Tibial artery (tissue), 4 donors: ENCODE data around the gene NXPH2.

Source experiments
- DNase-seq, 2 donors: peaks; one replicate each; pipeline ENCODE4 v3.0.0-alpha.2; 2019
- H3K27ac ChIP-seq, 2 donors: fragments of 200-600 bp; sonication (generic) in 1 of 2; 1 replicate in 1 of 2; 2 replicates in 1 of 2; pipeline ENCODE4 v1.5.1; 2018 to 2019; ENCODE audit warnings: mild to moderate bottlenecking in 1 of 2
- H3K27me3 ChIP-seq, 2 donors: fragments of 200-600 bp; sonication (generic) in 1 of 2; one replicate each; pipeline versions ENCODE4 v1.5.1 to v1.6.0; 2016 to 2019
- H3K36me3 ChIP-seq, 3 donors: fragments of 200-600 bp; sonication (generic) in 2 of 3; one replicate each; pipeline ENCODE4 v1.5.1; 2016 to 2019; ENCODE audit warnings: mild to moderate bottlenecking in 2 of 3
- H3K4me1 ChIP-seq, 4 donors: fragments of 200-600 bp; sonication (generic) in 2 of 4; 1 replicate in 3 of 4; 2 replicates in 1 of 4; pipeline ENCODE4 v1.5.1; 2016 to 2019
- H3K4me3 ChIP-seq, 2 donors: fragments of 200-600 bp; sonication (generic) in 1 of 2; 1 replicate in 1 of 2; 2 replicates in 1 of 2; pipeline ENCODE4 v1.5.1; 2018 to 2019; ENCODE audit warnings: mild to moderate bottlenecking in 2 of 2
- H3K9me3 ChIP-seq, 3 donors: fragments of 200-600 bp; sonication (generic) in 1 of 3; one replicate each; pipeline ENCODE4 v1.5.1; 2016 to 2019
- intact Hi-C: fragments of 100-400 bp; cut with DNase I; formaldehyde crosslinking; loops from one replicate; pipeline ENCODE4 v1.15.0; 2023; ENCODE audit warnings: low total_unique reads
- TF ChIP-seq, protein P1 (sequence below), 2 experiments: fragments of 200-600 bp in 1 of 2; fragments of 450-650 bp in 1 of 2; IDR thresholded peaks; one replicate each; pipeline ENCODE4 v1.5.1; 2017 to 2019; ENCODE audit warnings: antibody characterized with exemption in 2 of 2, mild to moderate bottlenecking in 1 of 2, moderate library complexity in 1 of 2

The NXPH2 gene

GRCh38 chr2:138676619-138677021, 103.6 kb downstream of the NXPH2 start:
- no peak for DNase-seq
- TF ChIP-seq, protein P1, sequence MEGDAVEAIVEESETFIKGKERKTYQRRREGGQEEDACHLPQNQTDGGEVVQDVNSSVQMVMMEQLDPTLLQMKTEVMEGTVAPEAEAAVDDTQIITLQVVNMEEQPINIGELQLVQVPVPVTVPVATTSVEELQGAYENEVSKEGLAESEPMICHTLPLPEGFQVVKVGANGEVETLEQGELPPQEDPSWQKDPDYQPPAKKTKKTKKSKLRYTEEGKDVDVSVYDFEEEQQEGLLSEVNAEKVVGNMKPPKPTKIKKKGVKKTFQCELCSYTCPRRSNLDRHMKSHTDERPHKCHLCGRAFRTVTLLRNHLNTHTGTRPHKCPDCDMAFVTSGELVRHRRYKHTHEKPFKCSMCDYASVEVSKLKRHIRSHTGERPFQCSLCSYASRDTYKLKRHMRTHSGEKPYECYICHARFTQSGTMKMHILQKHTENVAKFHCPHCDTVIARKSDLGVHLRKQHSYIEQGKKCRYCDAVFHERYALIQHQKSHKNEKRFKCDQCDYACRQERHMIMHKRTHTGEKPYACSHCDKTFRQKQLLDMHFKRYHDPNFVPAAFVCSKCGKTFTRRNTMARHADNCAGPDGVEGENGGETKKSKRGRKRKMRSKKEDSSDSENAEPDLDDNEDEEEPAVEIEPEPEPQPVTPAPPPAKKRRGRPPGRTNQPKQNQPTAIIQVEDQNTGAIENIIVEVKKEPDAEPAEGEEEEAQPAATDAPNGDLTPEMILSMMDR (IDR thresholded peaks at IDR 0.05), result no peak
- intact Hi-C loops, result no loop called here
- Histone ChIP-seq H3K4me3 (no peak overlapping the region), H3K9me3 (no peaks in the 10 kb centered on the region), H3K36me3 (no peaks in the 10 kb centered on the region), H3K4me1 (no peaks in the 10 kb centered on the region), H3K27ac (no peak overlapping the region), H3K27me3 (no peaks in the 10 kb centered on the region)

- no peaks in the 10 kb centered on the region for H3K27me3 ChIP-seq
- no peak for DNase-seq
- no peak overlapping the region for H3K27ac ChIP-seq
- no peak overlapping the region for H3K4me3 ChIP-seq
- no peaks in the 10 kb centered on the region for H3K9me3 ChIP-seq
- TF ChIP-seq, protein P1 (IDR thresholded peaks at IDR 0.05), result no peak
- H3K4me1 ChIP-seq, result no peaks in the 10 kb centered on the region
- no peaks in the 10 kb centered on the region for H3K36me3 ChIP-seq
- intact Hi-C loops, result no loop called here
Measured at GRCh38 chr2:138671566-138671965, 108.6 kb downstream of the NXPH2 start.

- H3K36me3 ChIP-seq, result no peaks in the 10 kb centered on the region
- intact Hi-C loops, result no loop called here
- no peaks in the 10 kb centered on the region for H3K9me3 ChIP-seq
- no peaks in the 10 kb centered on the region for H3K4me1 ChIP-seq
- no peak overlapping the region for H3K4me3 ChIP-seq
- no peak overlapping the region for H3K27ac ChIP-seq
- TF ChIP-seq, protein P1 (IDR thresholded peaks at IDR 0.05), result no peak
- no peak for DNase-seq
- no peaks in the 10 kb centered on the region for H3K27me3 ChIP-seq
Measured at GRCh38 chr2:138670734-138671133, 109.5 kb downstream of the NXPH2 start.

DNA sequence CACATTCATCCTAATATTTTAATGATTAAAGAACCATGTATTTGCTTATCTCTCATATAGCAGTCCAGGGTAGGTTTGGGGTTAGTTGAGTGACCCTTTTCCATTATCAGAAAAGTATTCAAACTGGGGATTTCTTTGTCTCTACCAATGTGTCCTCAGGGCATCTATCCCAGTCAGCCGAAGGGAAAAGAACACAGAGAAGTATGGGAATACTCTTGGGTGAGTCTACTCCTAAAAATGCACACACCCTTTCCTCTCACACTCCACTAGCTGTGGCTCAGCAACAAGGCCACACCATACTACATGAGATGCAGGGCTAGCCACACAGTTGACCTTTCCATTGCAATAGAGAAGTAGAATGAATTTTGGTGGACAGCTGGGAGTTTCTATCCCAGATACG, 114.3 kb downstream of the NXPH2 start:
- Histone ChIP-seq H3K4me3 (no peak overlapping the region), H3K27me3 (no peaks in the 10 kb centered on the region), H3K4me1 (no peaks in the 10 kb centered on the region), H3K9me3 (no peaks in the 10 kb centered on the region), H3K36me3 (no peaks in the 10 kb centered on the region), H3K27ac (no peak overlapping the region)
- DNase-seq, result no peak
- intact Hi-C loops, result no loop called here
- TF ChIP-seq, protein P1 (IDR thresholded peaks at IDR 0.05), result no peak

DNA sequence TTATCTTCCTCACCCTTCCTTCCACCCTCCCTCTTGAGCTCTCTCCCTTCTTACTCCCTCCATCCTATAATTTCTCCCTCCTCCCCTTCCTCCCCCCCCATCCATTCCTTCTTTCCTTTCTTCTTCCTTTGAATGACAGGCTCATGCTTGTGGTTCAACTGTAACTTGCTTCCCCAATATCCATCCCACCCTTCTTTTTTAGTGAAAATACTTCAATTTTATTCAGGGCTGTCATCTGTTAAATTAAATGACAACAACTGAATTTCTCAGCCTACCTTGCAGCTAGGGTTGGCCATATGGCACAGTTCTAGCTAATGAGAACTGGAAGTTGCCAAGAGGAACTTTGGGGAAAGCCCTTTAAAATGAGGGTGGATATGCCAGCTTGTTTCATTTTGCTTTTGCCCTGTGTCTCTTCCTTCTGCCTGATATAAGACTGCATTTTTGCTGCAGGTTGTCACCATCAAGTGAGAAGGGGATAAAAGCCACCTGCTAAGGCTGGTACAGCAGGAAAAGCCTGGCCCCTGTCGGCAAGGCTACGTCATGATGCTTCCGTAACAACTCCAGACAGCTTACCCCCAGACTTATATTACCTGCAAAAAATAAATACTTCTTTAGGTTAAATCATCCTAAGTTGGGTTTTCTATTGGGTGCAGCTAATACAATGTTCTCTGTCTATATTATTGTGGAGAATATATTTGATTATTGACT, 121.8 kb downstream of the NXPH2 start:
- Histone ChIP-seq H3K4me3 (no peak overlapping the region), H3K9me3 (no peaks in the 10 kb centered on the region), H3K27ac (no peak overlapping the region), H3K36me3 (no peaks in the 10 kb centered on the region), H3K4me1 (no peaks in the 10 kb centered on the region), H3K27me3 (no peaks in the 10 kb centered on the region)
- intact Hi-C loops, result no loop called here
- TF ChIP-seq, protein P1 (IDR thresholded peaks at IDR 0.05), result no peak
- no peak for DNase-seq

DNA sequence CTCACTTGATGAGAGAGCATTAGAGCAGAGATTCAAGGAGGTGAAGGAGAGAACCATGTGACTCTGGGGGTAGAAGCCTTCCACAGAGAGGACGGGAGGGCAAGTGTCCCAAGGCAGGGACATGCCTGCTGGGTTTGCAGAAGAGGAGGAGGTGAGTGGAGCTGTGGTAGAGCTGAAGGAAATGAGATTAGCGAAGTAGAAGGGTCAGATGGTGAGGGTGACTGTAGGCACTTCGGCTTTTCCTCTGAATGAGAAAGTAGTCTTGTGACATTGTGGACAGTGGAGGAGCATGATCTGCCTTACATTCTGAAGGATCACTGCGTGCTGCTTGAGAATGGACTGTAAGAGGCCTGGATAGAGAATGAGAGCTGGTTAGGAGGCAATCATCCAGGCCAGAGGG, 126.0 kb downstream of the NXPH2 start:
- TF ChIP-seq, protein P1 (IDR thresholded peaks at IDR 0.05), result no peak
- no peaks in the 10 kb centered on the region for H3K36me3 ChIP-seq
- H3K4me3 ChIP-seq, result no peak overlapping the region
- intact Hi-C loops, result no loop called here
- H3K4me1 ChIP-seq, result no peaks in the 10 kb centered on the region
- H3K27me3 ChIP-seq, result no peaks in the 10 kb centered on the region
- H3K27ac ChIP-seq, result no peak overlapping the region
- no peak for DNase-seq
- H3K9me3 ChIP-seq, result no peaks in the 10 kb centered on the region
